ENCODE measurements around the gene MPL. TPM values are rescaled to one million over a fixed set of nuclear protein-coding genes. Genes with fewer than 3 reads are reported as not detected.

MPL gene
- total and polyA plus RNA-seq, 2 of the 13 experiments (the other 11 are each of a cell fraction or from before 2014, with no cell fraction given), result not detected

GRCh38 chr1:43358746-43359693 lies 21.4 kb downstream of the MPL start, which contains the start of gene CDC20 (continued):
- no peak for TF ChIP-seq ZNF101 (CRISPR knock-in tag; IDR thresholded peaks at IDR 0.05; ENCODE audit: borderline replicate concordance, low read depth)
- TF ChIP-seq NFE2 (CRISPR knock-in tag; IDR thresholded peaks at IDR 0.05), result no peak
- TF ChIP-seq RCOR2 (CRISPR knock-in tag; IDR thresholded peaks at IDR 0.05), result no peak
- TF ChIP-seq, protein P1, sequence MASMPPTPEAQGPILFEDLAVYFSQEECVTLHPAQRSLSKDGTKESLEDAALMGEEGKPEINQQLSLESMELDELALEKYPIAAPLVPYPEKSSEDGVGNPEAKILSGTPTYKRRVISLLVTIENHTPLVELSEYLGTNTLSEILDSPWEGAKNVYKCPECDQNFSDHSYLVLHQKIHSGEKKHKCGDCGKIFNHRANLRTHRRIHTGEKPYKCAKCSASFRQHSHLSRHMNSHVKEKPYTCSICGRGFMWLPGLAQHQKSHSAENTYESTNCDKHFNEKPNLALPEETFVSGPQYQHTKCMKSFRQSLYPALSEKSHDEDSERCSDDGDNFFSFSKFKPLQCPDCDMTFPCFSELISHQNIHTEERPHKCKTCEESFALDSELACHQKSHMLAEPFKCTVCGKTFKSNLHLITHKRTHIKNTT (CRISPR knock-in tag; IDR thresholded peaks at IDR 0.05), result no peak
- peak; percentile 99 for TF ChIP-seq CCDC6 (CRISPR knock-in tag; IDR thresholded peaks at IDR 0.05)
- TF ChIP-seq JUN (CRISPR knock-in tag; IDR thresholded peaks at IDR 0.05), result no peak
- no peak for TF ChIP-seq FOXP1 (IDR thresholded peaks at IDR 0.05)
- TF ChIP-seq FOXP1 (CRISPR knock-in tag; IDR thresholded peaks at IDR 0.05), result no peak
- TF ChIP-seq ZNF674 (CRISPR knock-in tag; IDR thresholded peaks at IDR 0.05; ENCODE audit: low read depth), result 0 out of 2 replicates have a peak, but pooled peaks have one; percentile 68
- TF ChIP-seq SMAD1 (CRISPR knock-in tag; IDR thresholded peaks at IDR 0.05; ENCODE audit: borderline replicate concordance, low read depth), result no peak; the same call in 1 of the 2 replicates
- TF ChIP-seq HNRNPK (IDR thresholded peaks at IDR 0.05; ENCODE audit: low read depth, low read length, poor library complexity, severe bottlenecking), result no peak
- TF ChIP-seq, protein P2, sequence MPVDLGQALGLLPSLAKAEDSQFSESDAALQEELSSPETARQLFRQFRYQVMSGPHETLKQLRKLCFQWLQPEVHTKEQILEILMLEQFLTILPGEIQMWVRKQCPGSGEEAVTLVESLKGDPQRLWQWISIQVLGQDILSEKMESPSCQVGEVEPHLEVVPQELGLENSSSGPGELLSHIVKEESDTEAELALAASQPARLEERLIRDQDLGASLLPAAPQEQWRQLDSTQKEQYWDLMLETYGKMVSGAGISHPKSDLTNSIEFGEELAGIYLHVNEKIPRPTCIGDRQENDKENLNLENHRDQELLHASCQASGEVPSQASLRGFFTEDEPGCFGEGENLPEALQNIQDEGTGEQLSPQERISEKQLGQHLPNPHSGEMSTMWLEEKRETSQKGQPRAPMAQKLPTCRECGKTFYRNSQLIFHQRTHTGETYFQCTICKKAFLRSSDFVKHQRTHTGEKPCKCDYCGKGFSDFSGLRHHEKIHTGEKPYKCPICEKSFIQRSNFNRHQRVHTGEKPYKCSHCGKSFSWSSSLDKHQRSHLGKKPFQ (CRISPR knock-in tag; IDR thresholded peaks at IDR 0.05; ENCODE audit: insufficient replicate concordance), result no peak
- peak; percentile 95 for TF ChIP-seq ZFYVE20 (CRISPR knock-in tag; IDR thresholded peaks at IDR 0.05; ENCODE audit: borderline replicate concordance, low read depth)
- TF ChIP-seq TFE3 (CRISPR knock-in tag; IDR thresholded peaks at IDR 0.05), result peak; percentile 54; the same call in 1 of the 2 replicates
- peak; percentile 97 for TF ChIP-seq SNAPC5 (CRISPR knock-in tag; IDR thresholded peaks at IDR 0.05; ENCODE audit: borderline replicate concordance)
- TF ChIP-seq ZNF83 (CRISPR knock-in tag; IDR thresholded peaks at IDR 0.05; ENCODE audit: borderline replicate concordance), result no peak
- TF ChIP-seq CBFB (CRISPR knock-in tag; IDR thresholded peaks at IDR 0.05), result 0 out of 2 replicates have a peak, but pooled peaks have one; percentile 17
- no peak for TF ChIP-seq TP53 (CRISPR knock-in tag; conservative IDR thresholded peaks at IDR 0.05)
- no peak for TF ChIP-seq ZFP1 (CRISPR knock-in tag; IDR thresholded peaks at IDR 0.05)
- no peak; the same call in 1 of the 2 replicates for TF ChIP-seq ZNF782 (CRISPR knock-in tag; IDR thresholded peaks at IDR 0.05; ENCODE audit: borderline replicate concordance)
- TF ChIP-seq ZNF816 (CRISPR knock-in tag; IDR thresholded peaks at IDR 0.05; ENCODE audit: borderline replicate concordance), result peak; percentile 57; the same call in 1 of the 2 replicates
- no peak for TF ChIP-seq ATAD3A (CRISPR knock-in tag; IDR thresholded peaks at IDR 0.05)
- TF ChIP-seq, protein P3, sequence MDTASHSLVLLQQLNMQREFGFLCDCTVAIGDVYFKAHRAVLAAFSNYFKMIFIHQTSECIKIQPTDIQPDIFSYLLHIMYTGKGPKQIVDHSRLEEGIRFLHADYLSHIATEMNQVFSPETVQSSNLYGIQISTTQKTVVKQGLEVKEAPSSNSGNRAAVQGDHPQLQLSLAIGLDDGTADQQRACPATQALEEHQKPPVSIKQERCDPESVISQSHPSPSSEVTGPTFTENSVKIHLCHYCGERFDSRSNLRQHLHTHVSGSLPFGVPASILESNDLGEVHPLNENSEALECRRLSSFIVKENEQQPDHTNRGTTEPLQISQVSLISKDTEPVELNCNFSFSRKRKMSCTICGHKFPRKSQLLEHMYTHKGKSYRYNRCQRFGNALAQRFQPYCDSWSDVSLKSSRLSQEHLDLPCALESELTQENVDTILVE (CRISPR knock-in tag; IDR thresholded peaks at IDR 0.05), result no peak
- peak; percentile 19 for TF ChIP-seq TBL1XR1 (IDR thresholded peaks at IDR 0.05; ENCODE audit: borderline replicate concordance, low read length, partially characterized antibody)
- TF ChIP-seq ZSCAN9 (CRISPR knock-in tag; IDR thresholded peaks at IDR 0.05; ENCODE audit: borderline replicate concordance), result peak; percentile 20; the same call in 1 of the 2 replicates

Data from HepG2 (cell line).